Measurements from ENCODE around the gene LOXL3.
A peak's percentile ranks its signal among the peaks of the same experiment; 100 is the strongest.

Gene LOXL3

GRCh38 chr2:74588664-74589063 lies 34.9 kb upstream of the LOXL3 start:
- Histone ChIP-seq H3K36me3 (ENCODE audit: insufficient read depth, insufficient read length, low read length) (no peaks in the 10 kb centered on the region), H3K4me3 (ENCODE audit: insufficient read length, low read depth) (no peak overlapping the region), H3K4me1 (ENCODE audit: insufficient read depth, insufficient read length) (no peaks in the 10 kb centered on the region), H3K27me3 (ENCODE audit: insufficient read depth, insufficient read length) (no peaks in the 10 kb centered on the region), H3K9me3 (ENCODE audit: insufficient read depth, low read length) (no peaks in the 10 kb centered on the region), H3K9ac (ENCODE audit: insufficient read length, low read depth) (no peak overlapping the region)
- TF ChIP-seq YY1 (IDR thresholded peaks at IDR 0.05; ENCODE audit: insufficient read depth, insufficient read length): no peak
- TF ChIP-seq SUZ12 (IDR thresholded peaks at IDR 0.05; ENCODE audit: extremely low read depth, insufficient read depth, insufficient read length): no peak
- no peak for TF ChIP-seq ZNF274 (IDR thresholded peaks at IDR 0.05; ENCODE audit: low read depth, low read length)
- DNase-seq (ENCODE audit: low read depth, low spot score): no peak

- H3K27me3 ChIP-seq (ENCODE audit: insufficient read depth, insufficient read length): no peaks in the 10 kb centered on the region
- no peak overlapping the region for H3K9ac ChIP-seq (ENCODE audit: insufficient read length, low read depth)
- no peaks in the 10 kb centered on the region for H3K9me3 ChIP-seq (ENCODE audit: insufficient read depth, low read length)
- H3K4me3 ChIP-seq (ENCODE audit: insufficient read length, low read depth): no peak overlapping the region
- no peaks in the 10 kb centered on the region for H3K36me3 ChIP-seq (ENCODE audit: insufficient read depth, insufficient read length, low read length)
- peak; percentile 54 for DNase-seq (ENCODE audit: low read depth, low spot score)
- TF ChIP-seq ZNF274 (IDR thresholded peaks at IDR 0.05; ENCODE audit: low read depth, low read length) (no peak), SUZ12 (IDR thresholded peaks at IDR 0.05; ENCODE audit: extremely low read depth, insufficient read depth, insufficient read length) (no peak), YY1 (IDR thresholded peaks at IDR 0.05; ENCODE audit: insufficient read depth, insufficient read length) (no peak)
- H3K4me1 ChIP-seq (ENCODE audit: insufficient read depth, insufficient read length): no peaks in the 10 kb centered on the region
Measured at GRCh38 chr2:74587664-74588277, 34.0 kb upstream of the LOXL3 start.

GRCh38 chr2:74585406-74586185 lies 31.9 kb upstream of the LOXL3 start:
- H3K36me3 ChIP-seq (ENCODE audit: insufficient read depth, insufficient read length, low read length): peaks cover 9% of the 10 kb centered on the region
- H3K27me3 ChIP-seq (ENCODE audit: insufficient read depth, insufficient read length): no peaks in the 10 kb centered on the region
- no peak overlapping the region for H3K9ac ChIP-seq (ENCODE audit: insufficient read length, low read depth)
- DNase-seq (ENCODE audit: low read depth, low spot score): no peak
- H3K4me3 ChIP-seq (ENCODE audit: insufficient read length, low read depth): no peak overlapping the region
- TF ChIP-seq SUZ12 (IDR thresholded peaks at IDR 0.05; ENCODE audit: extremely low read depth, insufficient read depth, insufficient read length): no peak
- TF ChIP-seq ZNF274 (IDR thresholded peaks at IDR 0.05; ENCODE audit: low read depth, low read length): no peak
- no peak for TF ChIP-seq YY1 (IDR thresholded peaks at IDR 0.05; ENCODE audit: insufficient read depth, insufficient read length)
- H3K9me3 ChIP-seq (ENCODE audit: insufficient read depth, low read length): no peaks in the 10 kb centered on the region
- no peaks in the 10 kb centered on the region for H3K4me1 ChIP-seq (ENCODE audit: insufficient read depth, insufficient read length)

- Histone ChIP-seq H3K27me3 (ENCODE audit: insufficient read depth, insufficient read length) (no peaks in the 10 kb centered on the region), H3K4me3 (ENCODE audit: insufficient read length, low read depth) (no peak overlapping the region), H3K9ac (ENCODE audit: insufficient read length, low read depth) (no peak overlapping the region), H3K9me3 (ENCODE audit: insufficient read depth, low read length) (no peaks in the 10 kb centered on the region), H3K36me3 (ENCODE audit: insufficient read depth, insufficient read length, low read length) (peaks cover 9% of the 10 kb centered on the region), H3K4me1 (ENCODE audit: insufficient read depth, insufficient read length) (no peaks in the 10 kb centered on the region)
- TF ChIP-seq SUZ12 (IDR thresholded peaks at IDR 0.05; ENCODE audit: extremely low read depth, insufficient read depth, insufficient read length) (no peak), YY1 (IDR thresholded peaks at IDR 0.05; ENCODE audit: insufficient read depth, insufficient read length) (no peak), ZNF274 (IDR thresholded peaks at IDR 0.05; ENCODE audit: low read depth, low read length) (no peak)
- DNase-seq (ENCODE audit: low read depth, low spot score): no peak
Measured at GRCh38 chr2:74584088-74584645, 30.4 kb upstream of the LOXL3 start.

GRCh38 chr2:74583504-74583903 lies 29.8 kb upstream of the LOXL3 start:
- peak; percentile 13 for DNase-seq (ENCODE audit: low read depth, low spot score)
- Histone ChIP-seq H3K9ac (ENCODE audit: insufficient read length, low read depth) (no peak overlapping the region), H3K9me3 (ENCODE audit: insufficient read depth, low read length) (no peaks in the 10 kb centered on the region), H3K4me3 (ENCODE audit: insufficient read length, low read depth) (no peak overlapping the region), H3K27me3 (ENCODE audit: insufficient read depth, insufficient read length) (no peaks in the 10 kb centered on the region), H3K4me1 (ENCODE audit: insufficient read depth, insufficient read length) (no peaks in the 10 kb centered on the region), H3K36me3 (ENCODE audit: insufficient read depth, insufficient read length, low read length) (peaks cover 9% of the 10 kb centered on the region)
- TF ChIP-seq ZNF274 (IDR thresholded peaks at IDR 0.05; ENCODE audit: low read depth, low read length) (no peak), SUZ12 (IDR thresholded peaks at IDR 0.05; ENCODE audit: extremely low read depth, insufficient read depth, insufficient read length) (no peak), YY1 (IDR thresholded peaks at IDR 0.05; ENCODE audit: insufficient read depth, insufficient read length) (no peak)

- no peaks in the 10 kb centered on the region for H3K9me3 ChIP-seq (ENCODE audit: insufficient read depth, low read length)
- H3K4me1 ChIP-seq (ENCODE audit: insufficient read depth, insufficient read length): no peaks in the 10 kb centered on the region
Measured at GRCh38 chr2:74582184-74582583, 28.4 kb upstream of the LOXL3 start.

GRCh38 chr2:74581463-74581862 lies 27.7 kb upstream of the LOXL3 start:
- Histone ChIP-seq H3K27me3 (ENCODE audit: insufficient read depth, insufficient read length) (no peaks in the 10 kb centered on the region), H3K4me1 (ENCODE audit: insufficient read depth, insufficient read length) (no peaks in the 10 kb centered on the region)

More at GRCh38 chr2:74582184-74582583, 28.4 kb upstream of the LOXL3 start:
- Histone ChIP-seq H3K4me3 (ENCODE audit: insufficient read length, low read depth) (no peak overlapping the region), H3K27me3 (ENCODE audit: insufficient read depth, insufficient read length) (no peaks in the 10 kb centered on the region), H3K36me3 (ENCODE audit: insufficient read depth, insufficient read length, low read length) (peaks cover 9% of the 10 kb centered on the region), H3K9ac (ENCODE audit: insufficient read length, low read depth) (no peak overlapping the region)
- TF ChIP-seq SUZ12 (IDR thresholded peaks at IDR 0.05; ENCODE audit: extremely low read depth, insufficient read depth, insufficient read length) (no peak), ZNF274 (IDR thresholded peaks at IDR 0.05; ENCODE audit: low read depth, low read length) (no peak)
- no peak for DNase-seq (ENCODE audit: low read depth, low spot score)

More at GRCh38 chr2:74581463-74581862, 27.7 kb upstream of the LOXL3 start:
- no peak for TF ChIP-seq ZNF274 (IDR thresholded peaks at IDR 0.05; ENCODE audit: low read depth, low read length)
- TF ChIP-seq YY1 (IDR thresholded peaks at IDR 0.05; ENCODE audit: insufficient read depth, insufficient read length): no peak
- no peak for TF ChIP-seq SUZ12 (IDR thresholded peaks at IDR 0.05; ENCODE audit: extremely low read depth, insufficient read depth, insufficient read length)
- Histone ChIP-seq H3K4me3 (ENCODE audit: insufficient read length, low read depth) (no peak overlapping the region), H3K9ac (ENCODE audit: insufficient read length, low read depth) (no peak overlapping the region), H3K9me3 (ENCODE audit: insufficient read depth, low read length) (no peaks in the 10 kb centered on the region), H3K36me3 (ENCODE audit: insufficient read depth, insufficient read length, low read length) (peaks cover 9% of the 10 kb centered on the region)
- no peak for DNase-seq (ENCODE audit: low read depth, low spot score)

Data from NT2/D1 (cell line).